Measurements from ENCODE around the gene KDM2B. TPM values are rescaled to one million over a fixed set of nuclear protein-coding genes. Genes with fewer than 3 reads are reported as not detected.

The KDM2B gene
- total and polyA plus RNA-seq, 2 of the 8 experiments (the other 6 are each of a cell fraction or from before 2014, with no cell fraction given), result 111 to 162 TPM

- no peak for DNase-seq (ENCODE audit: low read depth in 1 of 2, low spot score in 2 of 2)
- Histone ChIP-seq H3K27ac (ENCODE audit: low read depth, low read length) (no peak overlapping the region), H3K9ac (replicated peaks in 1 of 4; ENCODE audit: extremely low read depth in 1 of 4, low read depth in 3 of 4, low read length in 3 of 4) (no peak overlapping the region), H2BK20ac (ENCODE audit: low read length) (no peak overlapping the region), H3K14ac (ENCODE audit: insufficient read length) (no peak overlapping the region), H3K4me1 (replicated peaks in 1 of 4; ENCODE audit: control insufficient read depth in 3 of 4, insufficient read depth in 4 of 4, low read length in 3 of 4) (peaks cover 0 to 3% (median 1%) of the 10 kb centered on the region in 4 experiments; a peak in 4 of 7 replicates), H3K23ac (ENCODE audit: insufficient read length) (no peak overlapping the region), H4K91ac (replicated peaks; ENCODE audit: insufficient read length, low read length) (no peak overlapping the region), H3K9me3 (ENCODE audit: insufficient read depth in 2 of 2, low read depth in 1 of 2, low read length in 1 of 2) (no peaks in the 10 kb centered on the region), H4K20me1 (replicated peaks in 1 of 2; ENCODE audit: control insufficient read depth in 1 of 2, insufficient read depth in 2 of 2, low read length in 2 of 2) (peaks cover 3 to 10% of the 10 kb centered on the region in 2 experiments), H2BK12ac (ENCODE audit: low read depth, low read length) (no peak overlapping the region), H3K4me2 (ENCODE audit: insufficient read depth in 1 of 2, low read depth in 2 of 2, low read length in 2 of 2) (no peak overlapping the region), H3K79me2 (ENCODE audit: control insufficient read depth in 1 of 2, insufficient read depth in 2 of 2, low read length in 2 of 2) (peaks cover 0 to 6% of the 10 kb centered on the region in 2 experiments; a peak in 1 of 4 replicates), H2AK5ac (ENCODE audit: low read depth, low read length) (no peak overlapping the region), H3K4ac (replicated peaks; ENCODE audit: insufficient read length, low read depth, low read length) (no peak overlapping the region), H4K5ac (ENCODE audit: insufficient read length, low read depth, low read length) (no peak overlapping the region), H4K8ac (ENCODE audit: extremely low read depth, insufficient read depth, low read length) (peak overlapping the region; percentile 51), H3K4me3 (ENCODE audit: extremely low read depth in 1 of 4, insufficient read depth in 2 of 4, low read depth in 3 of 4, low read length in 4 of 4) (no peak overlapping the region), H3K27me3 (replicated peaks in 1 of 4; ENCODE audit: control insufficient read depth in 3 of 4, extremely low read depth in 1 of 4, insufficient read depth in 3 of 4, low read length in 3 of 4) (no peaks in the 10 kb centered on the region), H3K79me1 (ENCODE audit: low read depth, low read length) (peaks cover 5% of the 10 kb centered on the region), H2BK120ac (replicated peaks; ENCODE audit: low read depth, low read length) (no peak overlapping the region), H3K56ac (replicated peaks; ENCODE audit: insufficient read length, low read depth, low read length) (no peak overlapping the region), H2BK15ac (ENCODE audit: low read length) (no peak overlapping the region), H2AFZ (ENCODE audit: low read length) (no peak overlapping the region), H3K36me3 (ENCODE audit: control insufficient read depth in 2 of 4, insufficient read depth in 4 of 4, low read length in 3 of 4) (peaks cover 25 to 56% (median 33%) of the 10 kb centered on the region in 4 experiments), H2BK5ac (ENCODE audit: low read depth, low read length) (no peak overlapping the region), H3K23me2 (ENCODE audit: low read depth, low read length) (no peaks in the 10 kb centered on the region; the same call in 1 of the 2 replicates), H3K18ac (ENCODE audit: extremely low read depth, low read length) (no peak overlapping the region)
- TF ChIP-seq TAF7 (optimal IDR thresholded peaks at IDR 0.05; ENCODE audit: borderline replicate concordance, low read depth, low read length) (no peak), CHD2 (IDR thresholded peaks at IDR 0.05; ENCODE audit: low read length) (no peak), SP2 (IDR thresholded peaks at IDR 0.05; ENCODE audit: low read length) (no peak), SIX5 (IDR thresholded peaks at IDR 0.05; ENCODE audit: low read depth, low read length) (no peak), PHF8 (conservative IDR thresholded peaks at IDR 0.05; ENCODE audit: low read depth, low read length) (no peak)
- CTCF ChIA-PET (ENCODE audit: partially characterized antibody), result interaction anchor here (1.1 to 1.5 kb wide), 2 partner anchors 14 to 30 kb away, joined by 3 to 15 read pairs; no protein-coding TSS in a partner anchor
- POLR2A ChIA-PET (ENCODE audit: partially characterized antibody), result interaction anchor here (0.7 to 1.5 kb wide), 5 partner anchors 13 to 150 kb away, joined by 3 to 7 read pairs (median 3); no protein-coding TSS in a partner anchor
- WGBS, 2 experiments (ENCODE audit: extremely low coverage in 1 of 2, insufficient coverage in 1 of 2, insufficient read length in 1 of 2, insufficient replicate concordance in 2 of 2, low coverage in 1 of 2, low lambda C conversion rate in 2 of 2, missing lambda C conversion rate in 1 of 2), result 91 to 100% methylated on average over 1 to 15 of the region's 16 CpGs
- no peak for FAIRE-seq
These were observed 66.6 kb downstream of the KDM2B start for GRCh38 chr12:121514184-121514742.
